Panc1 (cell line): Measurements from ENCODE around the gene TRIM2. TPM values are rescaled to one million over a fixed set of nuclear protein-coding genes. Genes with fewer than 3 reads are reported as not detected.

Experiments
- ATAC-seq: fragments of 200-7000 bp; cut with Tn5 transposase; 2 replicates; pipeline ENCODE4 v1.9.1; 2020; ENCODE audit warnings: mild to moderate bottlenecking, moderate library complexity
- BruUV-seq: library from RNA; stranded (reverse); fragments of 400-500 nt; replicated peaks from 2 replicates; lab custom pipeline; 2021; lab: Mats Ljungman, UMichigan
- CTCF ChIA-PET: fragments of 300-600 bp; sonication (Branson Sonifier 250); formaldehyde crosslinking; loops from one replicate; lab custom pipeline; 2022; ENCODE audit warnings: antibody characterized with exemption; lab: Charles Lee
- POLR2A ChIA-PET: fragments of 300-600 bp; sonication (Branson Sonifier 250); formaldehyde crosslinking; loops from one replicate; lab custom pipeline; 2022; ENCODE audit warnings: antibody characterized with exemption; lab: Charles Lee
- DNase-seq: peaks from one replicate; pipeline ENCODE4 v3.0.0-alpha.2; 2010; ENCODE audit warnings: low read depth, low spot score
- H3K27ac ChIP-seq: 2 replicates; pipeline ENCODE4 v1.5.1; 2011; ENCODE audit warnings: mild to moderate bottlenecking, low read length, inconsistent platforms
- H3K27me3 ChIP-seq: fragments of 200-500 bp; sonication (Bioruptor generic); 2 replicates; pipeline ENCODE4 v1.6.0; 2014; ENCODE audit warnings: low read length, inconsistent platforms; ENCODE audit not compliant: control insufficient read depth, insufficient read depth
- H3K36me3 ChIP-seq: fragments of 200-500 bp; sonication (Bioruptor generic); 2 replicates; pipeline ENCODE4 v1.5.1; 2014; ENCODE audit warnings: inconsistent platforms, mild to moderate bottlenecking, low read length, moderate library complexity; ENCODE audit not compliant: control insufficient read depth, insufficient read depth
- H3K4me1 ChIP-seq: 2 replicates; pipeline ENCODE4 v1.5.1; 2011; ENCODE audit warnings: inconsistent platforms, mild to moderate bottlenecking, low read length, moderate library complexity; ENCODE audit not compliant: control insufficient read depth, insufficient read depth
- H3K4me3 ChIP-seq, 2 experiments: 2 replicates each; pipeline ENCODE4 v1.5.1; 2011 to 2012; ENCODE audit warnings: low read depth in 2 of 2, low read length in 2 of 2, mild to moderate bottlenecking in 2 of 2, inconsistent platforms in 1 of 2, moderate library complexity in 1 of 2
- H3K9me3 ChIP-seq: fragments of 200-500 bp; sonication (Bioruptor generic); 2 replicates; pipeline ENCODE4 v1.5.1; 2014; ENCODE audit warnings: low read depth, mild to moderate bottlenecking, inconsistent platforms, low read length, moderate library complexity; ENCODE audit not compliant: control insufficient read depth, insufficient read depth
- CTCF ChIP-seq: fragments of 450-650 bp; IDR thresholded peaks from 2 replicates; pipeline ENCODE4 v1.5.1; 2017; ENCODE audit warnings: mild to moderate bottlenecking
- POLR2AphosphoS5 ChIP-seq: IDR thresholded peaks from 2 replicates; pipeline ENCODE4 v1.6.1; 2012; ENCODE audit warnings: mild to moderate bottlenecking, low read depth, low read length, moderate library complexity
- REST ChIP-seq, 2 experiments: IDR thresholded peaks; 2 replicates each; pipeline ENCODE4 v1.6.1; 2011 to 2012; ENCODE audit warnings: low read depth in 2 of 2, control low read depth in 1 of 2, low read length in 1 of 2, mild to moderate bottlenecking in 1 of 2, moderate library complexity in 1 of 2; ENCODE audit not compliant: insufficient read depth in 1 of 2
- SIN3A ChIP-seq: IDR thresholded peaks from 2 replicates; pipeline ENCODE4 v1.6.1; 2012; ENCODE audit warnings: low read depth, mild to moderate bottlenecking, low read length, moderate library complexity, borderline replicate concordance; ENCODE audit not compliant: insufficient read depth
- TCF7L2 ChIP-seq: IDR thresholded peaks from 2 replicates; pipeline ENCODE4 v1.6.1; 2011; ENCODE audit warnings: mild to moderate bottlenecking, low read depth, low read length, inconsistent platforms
- in situ Hi-C: cut with HindIII; loops from 2 replicates; pipeline ENCODE4 v1.10.0; 2016; ENCODE audit warnings: low sequenced_read_pairs, low pct_unique_long_range_greater_than_20kb
- intact Hi-C: fragments of 100-400 bp; cut with micrococcal nuclease; formaldehyde crosslinking; loops from one replicate; pipeline ENCODE4 v1.10.0; 2022; ENCODE audit not compliant: unreplicated experiment
- total RNA-seq: library from RNA; stranded (reverse); gene quantifications from one replicate; pipeline ENCODE4 v1.2.1, GENCODE V29; 2021; ENCODE audit not compliant: unreplicated experiment

Gene TRIM2
- total RNA-seq, 1 experiment from 2014 or later = 18.9 TPM

- DNase-seq (no peak), ATAC-seq (no peak)
- Histone ChIP-seq H3K4me1 (peaks cover 11% of the 10 kb centered on the region), H3K27ac (no peak overlapping the region; the same call in 1 of the 2 replicates), H3K4me3 (no peak overlapping the region), H3K9me3 (no peaks in the 10 kb centered on the region), H3K36me3 (no peaks in the 10 kb centered on the region), H3K27me3 (no peaks in the 10 kb centered on the region)
- in situ Hi-C loops (no loop called here), intact Hi-C loops (no loop called here)
- CTCF ChIA-PET = no interaction called here
- TF ChIP-seq SIN3A (no peak), CTCF (no peak), REST (IDR thresholded peaks at IDR 0.05; ENCODE audit: insufficient read depth in 1 of 2, low read depth in 2 of 2, low read length in 1 of 2) (no peak)
- no TSS peak for BruUV-seq
- POLR2A ChIA-PET = interaction anchor here (0.9 kb wide), 1 partner anchor 13 kb away, joined by 10 read pairs; no protein-coding TSS in a partner anchor
Observed at GRCh38 chr4:153210727-153211126, 6.5 kb downstream of the TRIM2 start.

- H3K27ac ChIP-seq = no peak overlapping the region
- no peaks in the 10 kb centered on the region for H3K9me3 ChIP-seq
- H3K36me3 ChIP-seq = no peaks in the 10 kb centered on the region
- ChIA-PET CTCF (no interaction called here), POLR2A (no interaction called here)
- H3K4me3 ChIP-seq = no peak overlapping the region
- no peak for ATAC-seq
- DNase-seq = no peak
- intact Hi-C loops = no loop called here
- TF ChIP-seq POLR2AphosphoS5 (no peak), SIN3A (no peak), CTCF (no peak), TCF7L2 (no peak), REST (IDR thresholded peaks at IDR 0.05; ENCODE audit: insufficient read depth in 1 of 2, low read depth in 2 of 2, low read length in 1 of 2) (no peak)
- in situ Hi-C loops = no loop called here
- no peaks in the 10 kb centered on the region for H3K27me3 ChIP-seq
- BruUV-seq = no TSS peak
- peaks cover 7% of the 10 kb centered on the region for H3K4me1 ChIP-seq
Observed at GRCh38 chr4:153211986-153212728, 7.9 kb downstream of the TRIM2 start.
